T47D (cell line): ENCODE measurements around the gene OCA2.

ENCODE experiments used
- DNase-seq, 2 experiments: peaks; one replicate each; pipeline versions ENCODE4 v3.0.0 to v3.0.0-alpha.2; 2011 to 2012; ENCODE audit warnings: low read depth in 1 of 2, low spot score in 1 of 2
- JUND ChIP-seq: IDR thresholded peaks from 2 replicates; pipeline ENCODE4 v1.6.1; 2012; ENCODE audit warnings: low read depth
- in situ Hi-C: cut with HindIII; loops from 2 replicates; pipeline ENCODE4 v1.10.0; 2016; ENCODE audit warnings: low sequenced_read_pairs, low pct_unique_long_range_greater_than_20kb

The OCA2 gene

DNA sequence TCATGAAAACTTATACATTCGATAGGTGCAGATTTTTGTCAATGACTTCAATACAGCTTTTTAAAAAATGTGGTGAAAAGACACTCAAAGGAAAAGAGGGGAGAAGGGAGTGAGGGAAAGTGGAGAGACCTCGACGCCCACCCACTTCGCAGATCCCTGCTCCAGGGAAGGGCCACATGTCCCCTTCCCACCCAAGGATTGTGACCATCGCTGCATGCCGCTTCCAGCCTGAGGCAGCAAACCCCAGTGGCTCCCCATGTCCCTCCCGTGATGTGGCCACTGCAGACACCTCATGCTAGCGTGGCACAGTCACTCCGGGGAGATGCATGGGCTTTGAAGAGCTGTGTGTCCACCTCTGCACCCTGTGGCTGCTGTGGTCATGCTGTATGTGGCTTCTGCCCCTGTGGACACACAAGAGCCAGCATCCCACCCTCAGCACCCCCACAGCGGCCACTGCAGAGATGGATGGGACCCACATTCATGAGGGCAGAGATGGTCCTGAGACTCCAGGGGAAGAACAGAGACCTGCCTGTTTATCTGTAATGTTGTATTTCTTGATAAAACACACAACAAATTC, 230.2 kb downstream of the OCA2 start:
- in situ Hi-C loops = no loop called here
- DNase-seq = no peak
- TF ChIP-seq JUND = no peak

DNA sequence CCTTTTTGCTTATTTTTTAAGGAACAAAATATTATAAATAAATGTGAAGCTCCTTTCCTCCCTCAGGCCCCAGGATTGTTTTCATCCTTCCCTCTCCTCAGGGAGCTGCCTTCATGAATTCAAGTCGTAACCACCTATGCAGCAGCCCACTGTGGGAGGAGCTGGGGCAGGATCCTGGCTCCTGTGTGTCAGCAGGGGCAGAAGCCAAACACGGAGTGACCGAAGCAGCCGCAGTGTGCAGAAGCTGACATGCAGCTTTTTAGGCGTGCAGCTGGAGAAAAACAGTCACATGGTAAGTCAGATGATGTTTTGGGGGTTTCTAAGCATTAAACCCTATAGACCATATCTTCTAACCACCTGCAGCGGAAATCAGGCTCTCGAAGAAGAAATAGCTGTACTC, 231.3 kb downstream of the OCA2 start:
- in situ Hi-C loops = no loop called here
- DNase-seq = no peak
- TF ChIP-seq JUND = no peak

DNA sequence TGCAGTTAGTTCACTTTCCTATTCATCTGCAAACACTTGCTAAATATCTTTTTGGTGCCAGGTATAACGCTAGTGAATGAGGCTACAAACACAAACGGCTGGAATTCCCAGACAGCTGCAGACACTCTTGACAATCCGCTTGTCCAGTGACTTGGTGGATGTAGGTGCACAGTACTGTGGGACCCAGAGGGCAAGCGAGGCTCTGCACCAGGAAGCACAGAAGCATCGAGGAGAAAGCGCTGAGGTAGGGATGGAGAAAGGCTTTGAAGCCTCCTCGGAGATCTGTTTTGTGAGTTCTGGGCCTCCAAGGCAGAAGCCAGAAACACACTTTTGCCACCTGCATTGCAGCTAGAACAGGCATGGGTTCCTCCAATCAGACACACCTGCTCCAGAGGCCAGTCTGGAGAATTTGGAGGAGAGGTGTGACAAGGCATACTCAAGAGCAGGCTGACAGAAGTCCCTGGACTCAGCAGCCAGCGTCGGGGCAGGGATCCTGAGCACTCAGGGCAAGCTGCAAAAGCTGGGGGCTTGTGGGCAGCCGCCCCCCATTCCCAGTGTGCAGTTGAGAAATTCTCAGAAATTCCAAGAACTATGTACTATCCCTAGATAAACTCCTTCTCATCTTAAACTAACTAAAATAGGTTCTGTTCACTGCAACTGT, 232.5 kb downstream of the OCA2 start:
- TF ChIP-seq JUND = no peak
- in situ Hi-C loops = no loop called here
- no peak for DNase-seq

DNA sequence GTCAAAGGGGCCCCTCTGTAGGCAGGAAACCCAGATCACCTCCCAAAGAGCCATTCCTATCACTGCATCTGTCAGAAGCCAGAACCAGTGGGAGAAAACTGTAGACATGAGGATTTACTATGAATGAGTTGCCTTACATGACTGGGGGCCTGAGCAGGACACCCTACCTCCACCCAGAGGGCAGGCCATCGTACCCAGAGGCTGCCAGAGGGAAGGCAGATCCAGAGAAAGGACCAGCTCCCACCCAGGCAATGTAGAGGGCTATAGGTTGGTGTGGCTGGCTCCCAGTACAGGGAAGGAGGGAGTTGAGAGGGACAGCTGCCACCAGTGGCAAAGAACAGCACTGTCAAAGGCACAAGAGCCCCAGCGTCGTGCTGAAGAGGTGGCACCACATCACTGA, 233.2 kb downstream of the OCA2 start:
- DNase-seq = no peak
- in situ Hi-C loops = no loop called here
- no peak for TF ChIP-seq JUND

DNA sequence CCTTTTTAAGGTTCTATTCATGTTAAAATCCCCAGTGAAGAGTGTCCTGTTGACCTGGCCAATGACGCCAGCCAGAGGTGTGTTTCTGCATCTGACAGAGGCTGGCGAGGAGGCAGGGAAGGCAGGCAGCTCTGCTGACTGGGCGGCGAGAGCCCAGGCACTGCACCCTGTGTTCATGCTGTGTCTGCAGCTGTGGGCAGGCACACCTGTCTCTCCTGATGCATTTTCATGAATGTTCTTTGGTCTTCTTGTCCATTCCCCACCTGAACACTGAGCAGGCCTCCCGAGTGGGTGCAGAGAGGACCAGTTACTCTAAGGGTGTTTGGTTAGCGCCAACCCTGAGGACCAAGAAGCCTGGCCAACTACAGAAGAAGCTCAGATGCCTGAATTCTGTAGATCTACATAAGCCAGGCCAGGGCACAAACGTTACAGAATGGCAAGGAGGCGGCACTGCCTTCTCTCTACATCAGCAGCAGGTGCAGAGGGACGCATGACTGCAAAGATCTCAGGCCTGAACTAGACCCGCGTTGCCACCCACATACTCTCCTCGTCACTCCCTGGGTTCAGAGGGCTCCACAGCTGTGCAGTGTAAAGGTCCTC, 233.7 kb downstream of the OCA2 start:
- no peak for TF ChIP-seq JUND
- DNase-seq = no peak
- in situ Hi-C loops = no loop called here

DNA sequence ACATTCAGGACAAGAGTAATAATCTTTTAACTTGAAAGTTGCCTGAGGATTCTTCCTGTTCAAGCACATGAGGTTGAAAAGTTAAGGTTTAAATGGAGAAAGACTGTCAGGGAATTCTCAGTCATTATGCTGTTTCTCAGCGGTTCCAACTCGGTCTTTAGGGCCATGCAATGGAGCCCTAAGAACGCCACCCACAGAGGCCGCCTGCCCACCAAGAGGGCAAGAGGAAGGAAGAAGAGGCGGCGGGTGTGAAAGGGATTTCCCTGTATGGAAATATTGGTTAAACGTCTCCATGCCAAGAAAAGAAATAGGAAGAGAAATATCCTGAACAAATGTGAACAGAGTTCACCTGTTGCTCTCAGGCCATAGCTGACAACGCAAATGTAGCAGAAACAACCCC, 234.4 kb downstream of the OCA2 start:
- no peak for DNase-seq
- TF ChIP-seq JUND = no peak
- in situ Hi-C loops = no loop called here

DNA sequence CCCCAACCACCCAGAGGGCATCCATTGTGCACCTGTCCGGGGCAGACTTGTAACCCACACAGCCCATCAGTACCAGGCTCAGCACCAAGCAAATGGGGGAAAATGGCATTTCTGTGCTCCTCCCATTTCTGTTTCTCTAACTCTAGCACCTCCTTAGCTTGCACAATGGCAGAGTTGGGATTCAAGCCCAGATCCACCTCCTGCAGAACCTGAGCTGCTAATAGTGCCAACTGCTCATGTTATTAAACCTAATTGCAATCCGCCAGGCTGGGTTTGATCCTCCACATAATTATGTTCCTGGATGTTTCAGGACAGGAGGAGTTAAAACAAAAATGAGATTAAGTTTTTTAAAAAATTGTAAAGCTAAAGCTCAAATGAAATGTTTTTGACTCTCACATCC, 235.0 kb downstream of the OCA2 start:
- no peak for DNase-seq
- no peak for TF ChIP-seq JUND
- in situ Hi-C loops = no loop called here

DNA sequence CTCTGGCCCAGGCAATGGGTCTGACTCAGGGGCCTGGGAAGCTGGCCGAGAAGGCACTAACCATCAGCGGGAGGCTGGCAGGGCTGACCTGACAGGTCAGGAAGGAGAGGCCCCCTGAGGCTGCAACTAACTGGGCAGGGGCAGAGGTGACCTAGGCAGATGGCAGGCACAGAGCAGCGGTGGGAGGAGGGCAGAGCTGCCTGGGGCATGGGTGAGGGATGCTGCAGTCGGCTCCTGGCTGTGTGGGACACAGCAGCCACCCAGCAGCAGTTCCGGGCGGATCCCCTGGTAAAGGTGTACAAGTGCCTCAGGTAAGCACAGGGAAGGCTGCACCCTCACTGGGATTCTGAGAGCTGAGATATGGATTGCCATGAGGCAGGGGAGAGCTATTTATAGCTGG, 236.1 kb downstream of the OCA2 start:
- TF ChIP-seq JUND = no peak
- in situ Hi-C loops = no loop called here
- no peak for DNase-seq

DNA sequence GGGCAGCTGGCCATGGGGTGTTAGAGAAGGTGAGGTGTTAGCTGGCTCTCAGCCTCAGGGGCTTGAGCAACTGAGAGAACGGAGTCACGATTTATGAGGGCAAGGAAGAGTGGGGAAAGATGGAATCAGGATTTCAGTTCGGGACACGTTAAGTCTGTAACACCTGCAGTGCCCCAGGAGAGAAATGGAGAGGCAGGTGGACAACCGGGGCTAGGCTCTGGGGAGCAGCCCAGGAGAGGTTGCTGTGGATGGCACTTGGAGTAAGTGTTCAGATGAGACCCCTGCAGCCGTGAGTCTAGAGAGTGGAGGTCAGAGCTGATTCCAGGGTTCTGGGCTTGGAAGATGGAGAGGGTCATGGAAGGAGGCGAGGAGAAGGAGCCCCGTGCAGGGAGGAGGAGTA, 237.9 kb downstream of the OCA2 start:
- DNase-seq = no peak
- no peak for TF ChIP-seq JUND
- in situ Hi-C loops = no loop called here

DNA sequence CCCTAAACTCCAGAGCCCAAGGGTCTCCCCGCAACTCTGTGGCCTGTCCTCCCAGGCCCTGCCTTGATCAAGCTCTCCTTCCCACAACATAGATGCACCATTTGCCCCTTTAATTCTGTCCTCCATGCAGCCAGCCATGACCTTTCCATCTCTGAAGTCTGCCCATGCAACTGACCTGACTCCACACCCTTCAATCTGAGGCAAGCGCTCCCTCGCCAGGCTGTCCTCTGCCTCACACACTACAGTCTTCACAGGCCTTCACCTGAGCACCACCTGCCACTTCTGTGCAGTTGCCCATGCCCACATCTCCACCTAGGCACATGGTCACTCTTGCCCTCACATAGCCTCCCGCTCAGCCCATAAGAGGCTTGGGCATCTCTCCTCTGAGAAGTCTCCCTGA, 244.0 kb downstream of the OCA2 start:
- in situ Hi-C loops = no loop called here
- DNase-seq = no peak
- TF ChIP-seq JUND = no peak

DNA sequence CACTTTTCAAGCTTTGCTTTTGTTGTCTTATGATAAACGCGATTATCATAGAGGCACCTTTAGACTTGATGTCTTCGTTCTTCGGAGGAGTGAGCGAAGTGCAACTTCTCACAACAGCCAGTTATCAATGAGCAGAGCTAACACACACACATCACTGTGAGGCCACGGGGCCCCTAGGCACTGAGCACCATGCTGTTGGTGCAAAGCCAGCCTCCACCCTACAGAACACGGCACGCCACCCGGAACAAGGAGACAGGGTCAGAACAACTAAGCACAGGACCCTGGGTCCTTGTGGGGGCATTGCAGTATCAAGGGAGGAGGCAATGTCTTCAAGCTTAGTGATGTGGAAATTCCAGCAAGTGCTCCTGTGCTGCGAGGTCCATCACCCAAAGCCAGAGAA, 244.5 kb downstream of the OCA2 start:
- no peak for DNase-seq
- TF ChIP-seq JUND = no peak
- in situ Hi-C loops = no loop called here

DNA sequence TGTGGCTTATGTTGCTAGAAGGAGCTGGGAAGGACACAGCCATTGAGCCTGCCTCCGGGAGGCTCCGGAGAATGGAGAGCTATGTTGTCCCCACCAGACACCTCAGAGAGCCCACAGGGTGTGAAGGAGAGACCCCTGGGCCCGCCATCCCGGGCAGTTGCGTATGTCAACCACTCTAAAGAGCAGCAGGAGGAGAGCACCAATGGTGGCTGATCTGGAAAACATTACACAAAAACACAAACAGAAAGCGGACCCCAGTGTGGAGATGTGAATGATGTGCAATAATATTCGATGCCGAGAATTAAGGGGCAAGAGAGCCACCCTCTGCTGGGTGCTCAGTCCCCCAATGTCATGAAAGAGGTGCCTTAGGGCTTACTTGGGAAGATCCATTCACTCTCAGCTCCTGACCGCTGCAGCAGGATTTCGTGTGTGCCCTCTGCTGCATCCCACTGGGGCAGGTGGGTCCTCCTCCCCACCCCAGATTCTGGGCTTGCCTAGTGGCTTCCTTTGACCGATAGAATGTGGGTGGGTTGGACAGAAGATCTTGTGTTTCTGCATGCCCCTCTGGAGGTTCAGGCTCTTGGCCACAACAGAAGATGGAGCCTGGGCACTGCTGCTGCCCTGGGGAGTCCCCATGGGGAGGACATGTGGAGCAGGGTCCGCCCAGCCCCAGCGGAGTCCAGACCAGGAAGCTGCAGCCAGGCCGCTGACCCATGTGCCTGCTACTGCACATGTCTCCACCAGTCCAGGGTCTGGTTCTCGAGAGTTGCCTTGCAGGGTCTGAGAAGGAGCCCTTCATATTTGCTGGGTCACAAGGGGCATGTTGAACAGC, 245.3 kb downstream of the OCA2 start:
- in situ Hi-C loops = no loop called here
- DNase-seq = no peak
- TF ChIP-seq JUND = no peak

DNA sequence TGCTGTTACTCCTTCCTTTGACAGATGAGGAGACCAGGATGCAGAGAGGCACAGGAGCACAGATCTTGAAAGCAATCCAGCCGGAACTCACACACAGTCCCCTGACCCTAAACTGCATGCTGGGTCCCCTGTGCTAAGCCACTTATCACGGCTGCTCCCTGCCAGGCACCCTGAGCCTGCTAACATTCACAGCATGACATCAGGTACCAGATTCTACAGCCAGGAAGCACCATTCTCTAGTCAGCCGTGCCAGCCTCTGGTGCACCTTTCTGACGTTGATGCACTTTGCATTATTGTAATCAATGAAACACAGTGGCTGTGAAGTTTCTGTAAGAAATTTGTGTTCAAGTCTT, 247.3 kb downstream of the OCA2 start:
- no peak for TF ChIP-seq JUND
- in situ Hi-C loops = no loop called here
- DNase-seq = no peak
